Prostate gland (tissue), 2 donors: ENCODE results near the gene GNRHR. TPM values are rescaled to one million over a fixed set of nuclear protein-coding genes. Genes with fewer than 3 reads are reported as not detected.

Experiments
- DNase-seq: peaks from one replicate; pipeline ENCODE4 v3.0.0-alpha.2; 2019; ENCODE audit warnings: low spot score
- H3K27ac ChIP-seq, 2 donors: fragments of 200-600 bp; sonication (generic); 2 replicates each; pipeline ENCODE4 v1.5.1; 2017 to 2019
- H3K27me3 ChIP-seq: fragments of 200-600 bp; sonication (generic); replicated peaks from 2 replicates; pipeline ENCODE4 v1.5.1; 2019; ENCODE audit not compliant: insufficient read depth
- H3K36me3 ChIP-seq, 2 donors: fragments of 200-600 bp; sonication (generic); 1 replicate in 1 of 2; 2 replicates in 1 of 2; pipeline versions ENCODE4 v1.5.1 to v1.8.1; 2017 to 2019
- H3K4me1 ChIP-seq: fragments of 200-600 bp; sonication (generic); replicated peaks from 2 replicates; pipeline ENCODE4 v1.5.1; 2019
- H3K4me3 ChIP-seq, 2 donors: fragments of 200-600 bp; sonication (generic); 2 replicates each; pipeline ENCODE4 v1.5.1; 2017 to 2019
- H3K9me3 ChIP-seq: fragments of 200-600 bp; sonication (generic); 2 replicates; pipeline ENCODE4 v1.5.1; 2017
- CTCF ChIP-seq, 4 experiments: fragments of 200-600 bp in 2 of 4; fragments of 450-650 bp in 2 of 4; sonication (generic) in 2 of 4; IDR thresholded peaks; 1 replicate in 3 of 4; 2 replicates in 1 of 4; pipeline ENCODE4 v1.5.1; 2016 to 2019; ENCODE audit warnings: antibody characterized with exemption in 4 of 4, mild to moderate bottlenecking in 2 of 4, moderate library complexity in 2 of 4
- POLR2A ChIP-seq: fragments of 450-650 bp; IDR thresholded peaks from one replicate; pipeline ENCODE4 v1.6.1; 2016; ENCODE audit warnings: antibody characterized with exemption, mild to moderate bottlenecking
- POLR2AphosphoS5 ChIP-seq: sonication (generic); formaldehyde crosslinking; IDR thresholded peaks from one replicate; pipeline ENCODE4 v1.6.1; 2017; ENCODE audit warnings: antibody characterized with exemption
- WGBS: methylation state at CpG from one replicate; pipeline ENCODE4 v1.1.5; 2018; 5-methylcytosine and 5-hydroxymethylcytosine counted together
- intact Hi-C: fragments of 100-400 bp; cut with DNase I; formaldehyde crosslinking; loops from one replicate; pipeline ENCODE4 v1.14.2; 2022
- total RNA-seq, 2 donors: library from RNA; depleted of rRNA; stranded (reverse); fragments of >200 nt; gene quantifications; one replicate each; pipeline ENCODE4 v1.1.0, GENCODE V29; 2016

The GNRHR gene
- total RNA-seq, 2 donors from 2014 or later = not detected

DNA sequence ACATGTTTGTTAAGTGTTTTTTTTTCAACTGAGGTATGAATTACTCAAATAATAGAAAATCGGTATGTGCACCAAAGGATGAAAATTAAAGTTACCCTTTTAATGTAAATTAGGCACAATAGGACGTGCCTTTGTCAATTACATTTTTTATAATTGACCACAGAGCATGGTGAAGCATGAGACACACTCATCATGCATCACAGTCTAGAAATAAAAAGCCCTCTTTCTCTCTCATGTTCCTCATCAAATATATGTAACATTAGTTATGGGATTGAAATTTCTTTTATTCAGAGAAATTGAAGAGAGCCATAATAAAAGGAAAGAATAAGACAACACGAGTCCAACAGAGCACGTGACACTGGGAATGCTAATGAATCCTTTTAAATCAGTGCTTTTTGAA, 3.5 kb downstream of the GNRHR start:
- WGBS = 86% methylated on average over 4 of the region's 4 CpGs
- H3K27ac ChIP-seq = no peak overlapping the region
- no peaks in the 10 kb centered on the region for H3K27me3 ChIP-seq
- no peaks in the 10 kb centered on the region for H3K36me3 ChIP-seq
- intact Hi-C loops = no loop called here
- TF ChIP-seq CTCF (IDR thresholded peaks at IDR 0.05) = no peak
- no peak for TF ChIP-seq POLR2A
- TF ChIP-seq POLR2AphosphoS5 = no peak
- H3K4me3 ChIP-seq = no peak overlapping the region
- no peaks in the 10 kb centered on the region for H3K9me3 ChIP-seq
- DNase-seq = no peak
- H3K4me1 ChIP-seq = no peaks in the 10 kb centered on the region

DNA sequence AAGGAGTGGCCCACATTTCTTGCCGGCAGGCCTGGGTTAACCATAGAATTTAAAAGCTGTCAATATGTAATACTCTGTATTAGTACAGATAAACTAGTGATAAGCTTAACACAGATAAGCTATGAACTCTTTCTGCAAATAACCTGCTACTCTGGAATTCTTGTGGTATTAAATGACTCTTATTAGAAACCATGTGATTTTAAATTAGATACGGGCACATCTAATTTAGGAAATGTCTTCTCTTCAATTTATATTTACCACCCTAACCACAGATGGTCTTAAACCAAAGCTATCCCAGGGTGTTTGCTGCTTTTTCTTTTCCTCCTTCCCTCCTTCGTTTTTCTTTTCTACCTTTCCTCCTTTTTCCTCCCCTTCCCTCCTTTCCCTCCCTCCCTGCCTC, 4.9 kb downstream of the GNRHR start:
- 73% methylated on average over 3 of the region's 3 CpGs for WGBS
- no peak overlapping the region for H3K4me3 ChIP-seq
- TF ChIP-seq CTCF (IDR thresholded peaks at IDR 0.05) = no peak
- TF ChIP-seq POLR2A = no peak
- no peak for TF ChIP-seq POLR2AphosphoS5
- no peaks in the 10 kb centered on the region for H3K36me3 ChIP-seq
- H3K27me3 ChIP-seq = no peaks in the 10 kb centered on the region
- no peaks in the 10 kb centered on the region for H3K4me1 ChIP-seq
- no peaks in the 10 kb centered on the region for H3K9me3 ChIP-seq
- H3K27ac ChIP-seq = no peak overlapping the region
- intact Hi-C loops = loop anchor here (10.0 kb wide), 1 partner anchor 426 kb away; no protein-coding TSS in a partner anchor
- DNase-seq = no peak

DNA sequence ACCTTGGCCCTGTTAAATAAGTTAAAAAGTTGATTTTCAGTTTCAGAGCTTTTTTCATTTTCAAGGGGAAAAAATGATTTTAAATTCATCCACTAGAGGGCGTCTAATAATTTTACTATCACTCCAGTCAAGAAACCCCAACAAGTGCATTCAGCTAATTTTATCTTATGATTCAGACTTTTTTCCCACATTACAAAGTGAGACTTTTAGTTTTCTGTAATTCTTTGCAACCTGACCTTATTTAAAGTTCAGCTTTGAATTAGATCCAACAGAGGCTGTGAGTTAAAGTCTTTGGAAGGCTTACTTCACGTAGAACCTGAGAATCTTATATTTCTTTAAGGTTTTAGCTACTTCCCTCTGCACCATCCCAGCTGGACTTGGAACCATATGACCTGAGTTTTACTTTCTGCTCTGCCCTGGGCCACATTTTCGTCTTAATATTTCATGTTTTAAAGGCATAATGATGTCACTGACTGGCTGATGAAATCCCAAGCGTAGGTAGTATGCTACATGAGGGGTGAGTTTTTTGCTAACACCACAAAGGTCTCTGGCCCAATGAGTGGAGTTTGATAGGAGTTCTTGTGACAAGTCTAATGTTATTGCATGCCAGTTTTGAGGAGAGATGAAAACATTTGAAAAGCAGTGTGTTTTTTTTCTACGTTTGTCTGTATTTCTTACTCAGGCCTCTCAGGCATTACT, 7.2 kb downstream of the GNRHR start:
- Histone ChIP-seq H3K4me1 (no peaks in the 10 kb centered on the region), H3K36me3 (no peaks in the 10 kb centered on the region), H3K27ac (no peak overlapping the region), H3K4me3 (no peak overlapping the region), H3K9me3 (no peaks in the 10 kb centered on the region), H3K27me3 (no peaks in the 10 kb centered on the region)
- DNase-seq = no peak
- intact Hi-C loops = loop anchor here (10.0 kb wide), 1 partner anchor 428 kb away; no protein-coding TSS in a partner anchor
- TF ChIP-seq CTCF (IDR thresholded peaks at IDR 0.05) (peak; percentile 42 to 57 (median 46)), POLR2AphosphoS5 (no peak), POLR2A (no peak)
- WGBS = 64% methylated on average over 5 of the region's 5 CpGs

DNA sequence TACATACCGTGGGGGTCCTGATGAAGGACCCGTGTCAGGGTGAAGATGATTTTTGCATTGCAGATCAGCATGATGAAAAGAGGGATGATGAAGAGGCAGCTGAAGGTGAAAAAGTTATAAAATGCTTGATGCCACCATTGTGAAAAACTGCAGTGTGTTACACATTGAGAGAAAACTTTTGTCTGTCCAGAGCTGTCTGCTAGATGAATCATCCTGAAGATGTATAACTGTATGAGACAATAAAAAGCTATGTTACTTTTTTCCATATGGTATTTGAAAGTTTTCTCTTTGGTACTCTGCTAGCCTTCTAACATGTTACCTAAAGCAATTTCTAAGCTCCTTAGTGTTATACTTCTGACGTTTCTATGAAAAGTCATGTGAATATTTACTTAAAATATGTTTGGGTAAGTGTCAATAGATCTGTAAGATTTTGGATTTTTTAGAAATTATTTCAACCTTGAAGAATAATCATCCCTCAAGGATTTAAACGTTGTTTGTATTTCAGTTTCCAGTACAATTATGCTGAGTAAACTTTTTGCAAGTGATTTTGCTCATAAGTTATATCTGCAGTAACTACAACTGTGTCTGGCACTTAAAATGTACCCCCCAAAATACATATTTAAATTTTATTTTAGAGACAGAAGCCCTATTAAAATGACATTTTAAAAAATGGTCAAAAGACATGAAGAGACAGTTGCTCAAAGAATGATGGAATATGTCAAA, 9.5 kb downstream of the GNRHR start:
- no peaks in the 10 kb centered on the region for H3K27me3 ChIP-seq
- no peaks in the 10 kb centered on the region for H3K36me3 ChIP-seq
- H3K4me3 ChIP-seq = no peak overlapping the region
- 73% methylated on average over 4 of the region's 4 CpGs for WGBS
- intact Hi-C loops = loop anchor here (10.0 kb wide), 1 partner anchor 430 kb away; no protein-coding TSS in a partner anchor
- H3K4me1 ChIP-seq = no peaks in the 10 kb centered on the region
- H3K27ac ChIP-seq = no peak overlapping the region
- no peak for DNase-seq
- no peaks in the 10 kb centered on the region for H3K9me3 ChIP-seq
- no peak for TF ChIP-seq POLR2AphosphoS5
- no peak for TF ChIP-seq POLR2A
- TF ChIP-seq CTCF (IDR thresholded peaks at IDR 0.05) = no peak

GRCh38 chr4:67743194-67743593, 11.0 kb downstream of the GNRHR start:
- H3K4me1 ChIP-seq = no peaks in the 10 kb centered on the region
- no peaks in the 10 kb centered on the region for H3K36me3 ChIP-seq
- H3K27me3 ChIP-seq = no peaks in the 10 kb centered on the region
- intact Hi-C loops = loop anchor here (10.0 kb wide), 1 partner anchor 432 kb away; no protein-coding TSS in a partner anchor
- 98% methylated on average over 3 of the region's 3 CpGs for WGBS
- H3K27ac ChIP-seq = no peak overlapping the region
- TF ChIP-seq POLR2AphosphoS5 = no peak
- TF ChIP-seq CTCF (IDR thresholded peaks at IDR 0.05) = no peak
- no peak for TF ChIP-seq POLR2A
- no peak for DNase-seq
- H3K4me3 ChIP-seq = no peak overlapping the region
- no peaks in the 10 kb centered on the region for H3K9me3 ChIP-seq
